ENCODE results near the gene RER1.
A peak's percentile ranks its signal among the peaks of the same experiment; 100 is the strongest.

RER1 gene

GRCh38 chr1:2391041-2391930 lies at the start of gene RER1, which contains the start of gene MORN1:
Gene RER1, plus strand, starts transcription at chr1:2391841. Its CDS starts 3,950 bp downstream, at chr1:2395791.
Gene MORN1, minus strand, starts transcription at chr1:2391554. Its CDS starts 21 bp downstream, at chr1:2391533.
- DNase-seq, result peak; percentile 99

GRCh38 chr1:2342384-2343022 lies 49.1 kb upstream of the RER1 start:
- DNase-seq, result no peak

GRCh38 chr1:2343023-2343935 lies 48.4 kb upstream of the RER1 start:
- no peak for DNase-seq

- no peak for DNase-seq
Observed at GRCh38 chr1:2344121-2344681, 47.4 kb upstream of the RER1 start.

GRCh38 chr1:2344744-2345296 lies 46.8 kb upstream of the RER1 start:
- no peak for DNase-seq

GRCh38 chr1:2345297-2346075 lies 46.2 kb upstream of the RER1 start:
- DNase-seq, result no peak

- DNase-seq, result no peak
Observed at GRCh38 chr1:2346691-2347408, 44.8 kb upstream of the RER1 start.

GRCh38 chr1:2347409-2347785 lies 44.2 kb upstream of the RER1 start:
- no peak for DNase-seq

GRCh38 chr1:2347896-2348295 lies 43.7 kb upstream of the RER1 start:
- no peak for DNase-seq

- no peak for DNase-seq
Observed at GRCh38 chr1:2348346-2349325, 43.0 kb upstream of the RER1 start.

- DNase-seq, result no peak
Observed at GRCh38 chr1:2349806-2350205, 41.8 kb upstream of the RER1 start.

GRCh38 chr1:2350501-2350900 lies 41.1 kb upstream of the RER1 start:
- no peak for DNase-seq

- DNase-seq, result no peak
Observed at GRCh38 chr1:2350911-2351655, 40.6 kb upstream of the RER1 start.

- DNase-seq, result no peak
Observed at GRCh38 chr1:2351723-2352122, 39.9 kb upstream of the RER1 start.

- DNase-seq, result no peak
Observed at GRCh38 chr1:2352341-2352896, 39.2 kb upstream of the RER1 start.

GRCh38 chr1:2352897-2353550 lies 38.6 kb upstream of the RER1 start:
- DNase-seq, result no peak

- DNase-seq, result no peak
Observed at GRCh38 chr1:2353551-2354438, 37.8 kb upstream of the RER1 start.
